Measurements from ENCODE around the gene NELL1. TPM values are rescaled to one million over a fixed set of nuclear protein-coding genes. Genes with fewer than 3 reads are reported as not detected.

Gene NELL1
- total RNA-seq, 3 donors from 2014 or later (not counting 1 experiment from before 2014, with no cell fraction given): not detected

- Mint-ChIP-seq H3K36me3 (no peaks in the 10 kb centered on the region), H3K4me3 (no peak overlapping the region), H3K27ac (no peak overlapping the region), H3K27me3 (ENCODE audit: low read depth in 2 of 2) (peaks cover 0 to 23% of the 10 kb centered on the region in 2 donors), H3K9me3 (no peaks in the 10 kb centered on the region), H3K4me1 (no peaks in the 10 kb centered on the region)
- DNase-seq (no peak), ATAC-seq (no peak)
- WGBS (ENCODE audit: insufficient coverage): 43% methylated on average over 4 of the region's 4 CpGs
- H3K27ac ChIP-seq (ENCODE audit: low read length): no peak overlapping the region
- no peaks in the 10 kb centered on the region for H3K4me1 ChIP-seq (ENCODE audit: control insufficient read depth, insufficient read depth, low read length)
- no peaks in the 10 kb centered on the region for H3K27me3 ChIP-seq (ENCODE audit: control insufficient read depth, insufficient read depth, low read length)
- no peak overlapping the region for H3K4me3 ChIP-seq (ENCODE audit: low read length)
- H3K36me3 ChIP-seq (ENCODE audit: control insufficient read depth, insufficient read depth, low read length): no peaks in the 10 kb centered on the region
- intact Hi-C loops (cut with micrococcal nuclease): no loop called here
- no peak for TF ChIP-seq CTCF (IDR thresholded peaks at IDR 0.05)
- H3K9me3 ChIP-seq (ENCODE audit: control insufficient read depth, insufficient read depth, low read length): no peaks in the 10 kb centered on the region
Observed at GRCh38 chr11:20623252-20623651, 46.1 kb upstream of the NELL1 start.

- H3K9me3 Mint-ChIP-seq: no peaks in the 10 kb centered on the region
- no peak for TF ChIP-seq CTCF (IDR thresholded peaks at IDR 0.05)
- Histone ChIP-seq H3K36me3 (ENCODE audit: control insufficient read depth, insufficient read depth, low read length) (no peaks in the 10 kb centered on the region), H3K9me3 (ENCODE audit: control insufficient read depth, insufficient read depth, low read length) (no peaks in the 10 kb centered on the region), H3K27me3 (ENCODE audit: control insufficient read depth, insufficient read depth, low read length) (no peaks in the 10 kb centered on the region), H3K27ac (ENCODE audit: low read length) (no peak overlapping the region), H3K4me3 (ENCODE audit: low read length) (no peak overlapping the region), H3K4me1 (ENCODE audit: control insufficient read depth, insufficient read depth, low read length) (no peaks in the 10 kb centered on the region)
- WGBS (ENCODE audit: insufficient coverage): 79% methylated on average over 4 of the region's 4 CpGs
- no peak for ATAC-seq
- H3K4me1 Mint-ChIP-seq: no peaks in the 10 kb centered on the region
- no peak overlapping the region for H3K27ac Mint-ChIP-seq
- DNase-seq: no peak
- no peaks in the 10 kb centered on the region for H3K36me3 Mint-ChIP-seq
- H3K27me3 Mint-ChIP-seq (ENCODE audit: low read depth in 2 of 2): peaks cover 0 to 21% of the 10 kb centered on the region in 2 donors
- intact Hi-C loops (cut with micrococcal nuclease): no loop called here
- H3K4me3 Mint-ChIP-seq: no peak overlapping the region
Observed at GRCh38 chr11:20626279-20626678, 43.1 kb upstream of the NELL1 start.

- Mint-ChIP-seq H3K27ac (no peak overlapping the region), H3K36me3 (no peaks in the 10 kb centered on the region), H3K4me3 (no peak overlapping the region), H3K4me1 (no peaks in the 10 kb centered on the region), H3K9me3 (no peaks in the 10 kb centered on the region), H3K27me3 (ENCODE audit: low read depth in 2 of 2) (peaks cover 0 to 21% of the 10 kb centered on the region in 2 donors)
- whole genome bisulfite sequencing (ENCODE audit: insufficient coverage): 77% methylated on average over 1 of the region's 3 CpGs
- no peaks in the 10 kb centered on the region for H3K4me1 ChIP-seq (ENCODE audit: control insufficient read depth, insufficient read depth, low read length)
- H3K36me3 ChIP-seq (ENCODE audit: control insufficient read depth, insufficient read depth, low read length): no peaks in the 10 kb centered on the region
- TF ChIP-seq CTCF (IDR thresholded peaks at IDR 0.05): no peak
- DNase-seq (no peak), ATAC-seq (no peak)
- no peak overlapping the region for H3K27ac ChIP-seq (ENCODE audit: low read length)
- no peaks in the 10 kb centered on the region for H3K27me3 ChIP-seq (ENCODE audit: control insufficient read depth, insufficient read depth, low read length)
- intact Hi-C loops (cut with micrococcal nuclease): no loop called here
- H3K4me3 ChIP-seq (ENCODE audit: low read length): no peak overlapping the region
- H3K9me3 ChIP-seq (ENCODE audit: control insufficient read depth, insufficient read depth, low read length): no peaks in the 10 kb centered on the region
Observed at GRCh38 chr11:20627026-20627425, 42.4 kb upstream of the NELL1 start.

- intact Hi-C loops (cut with micrococcal nuclease): no loop called here
- no peak overlapping the region for H3K4me3 ChIP-seq (ENCODE audit: low read length)
- no peaks in the 10 kb centered on the region for H3K9me3 ChIP-seq (ENCODE audit: control insufficient read depth, insufficient read depth, low read length)
- peaks cover 0 to 20% of the 10 kb centered on the region in 2 donors for H3K27me3 Mint-ChIP-seq (ENCODE audit: low read depth in 2 of 2)
- no peaks in the 10 kb centered on the region for H3K9me3 Mint-ChIP-seq
- no peak overlapping the region for H3K4me3 Mint-ChIP-seq
- DNase-seq (no peak), ATAC-seq (no peak)
- H3K27ac ChIP-seq (ENCODE audit: low read length): no peak overlapping the region
- WGBS (ENCODE audit: insufficient coverage): 79% methylated on average over 3 of the region's 3 CpGs
- H3K27me3 ChIP-seq (ENCODE audit: control insufficient read depth, insufficient read depth, low read length): no peaks in the 10 kb centered on the region
- no peaks in the 10 kb centered on the region for H3K4me1 ChIP-seq (ENCODE audit: control insufficient read depth, insufficient read depth, low read length)
- no peaks in the 10 kb centered on the region for H3K4me1 Mint-ChIP-seq
- no peak for TF ChIP-seq CTCF (IDR thresholded peaks at IDR 0.05)
- no peak overlapping the region for H3K27ac Mint-ChIP-seq
- no peaks in the 10 kb centered on the region for H3K36me3 ChIP-seq (ENCODE audit: control insufficient read depth, insufficient read depth, low read length)
- H3K36me3 Mint-ChIP-seq: no peaks in the 10 kb centered on the region
Observed at GRCh38 chr11:20627701-20628100, 41.7 kb upstream of the NELL1 start.

Data from natural killer cell (primary cell).